IMR-90 (cell line): Measurements from ENCODE around the gene GPATCH2. TPM values are rescaled to one million over a fixed set of nuclear protein-coding genes. Genes with fewer than 3 reads are reported as not detected.

Experiments used
- ATAC-seq: fragments of 200-7000 bp; cut with Tn5 transposase; 2 replicates; pipeline ENCODE4 v1.9.1; 2020; ENCODE audit warnings: low read depth, mild to moderate bottlenecking, moderate library complexity
- BruUV-seq: library from RNA; stranded (reverse); fragments of 400-500 nt; replicated peaks from 2 replicates; lab custom pipeline; 2021; lab: Mats Ljungman, UMichigan
- CTCF ChIA-PET: fragments of 300-600 bp; formaldehyde crosslinking; extraction: SDS; loops from one replicate; lab custom pipeline; 2021; ENCODE audit warnings: antibody characterized with exemption; lab: Yijun Ruan, JAX
- POLR2A ChIA-PET: fragments of 300-600 bp; sonication (Branson Sonifier 250); formaldehyde crosslinking; loops from one replicate; lab custom pipeline; 2022; ENCODE audit warnings: antibody characterized with exemption; ENCODE audit not compliant: unreplicated experiment; lab: Charles Lee
- DNase-seq: peaks from one replicate; pipeline ENCODE4 v3.0.0; 2013
- H2AFZ ChIP-seq: replicated peaks from 2 replicates; pipeline ENCODE3; 2013; ENCODE audit warnings: low read length, mild to moderate bottlenecking; ENCODE audit not compliant: poor library complexity
- H2AK5ac ChIP-seq: 2 replicates; pipeline ENCODE4 v1.6.1; 2013; ENCODE audit warnings: low read depth, low read length, inconsistent platforms
- H2AK9ac ChIP-seq: replicated peaks from 2 replicates; pipeline ENCODE3; 2013; ENCODE audit warnings: mild to moderate bottlenecking, low read depth, low read length, moderate library complexity; ENCODE audit not compliant: poor library complexity
- H2BK120ac ChIP-seq: 2 replicates; pipeline ENCODE4 v1.6.1; 2013; ENCODE audit warnings: low read depth, low read length, inconsistent platforms
- H2BK15ac ChIP-seq: 3 replicates; pipeline ENCODE4 v1.6.1; 2013; ENCODE audit warnings: low read depth, low read length, inconsistent platforms
- H2BK20ac ChIP-seq: 2 replicates; pipeline ENCODE4 v1.6.1; 2013; ENCODE audit warnings: low read depth, mild to moderate bottlenecking, inconsistent platforms, low read length, moderate library complexity
- H2BK5ac ChIP-seq: 2 replicates; pipeline ENCODE4 v1.6.1; 2013; ENCODE audit warnings: mild to moderate bottlenecking, low read depth, low read length, inconsistent platforms; ENCODE audit not compliant: poor library complexity, severe bottlenecking
- H3K14ac ChIP-seq: replicated peaks from 2 replicates; pipeline ENCODE4 v1.6.1; 2013; ENCODE audit warnings: low read depth, low read length, inconsistent platforms
- H3K18ac ChIP-seq: 2 replicates; pipeline ENCODE4 v1.6.1; 2013; ENCODE audit warnings: low read depth, low read length, control low read depth
- H3K23ac ChIP-seq: 2 replicates; pipeline ENCODE4 v1.6.1; 2013; ENCODE audit warnings: low read depth, low read length, inconsistent platforms
- H3K27ac ChIP-seq: 2 replicates; pipeline ENCODE4 v1.5.1; 2013; ENCODE audit warnings: mild to moderate bottlenecking, control low read depth, low read length; ENCODE audit not compliant: insufficient read depth
- H3K27me3 ChIP-seq: 2 replicates; pipeline ENCODE4 v1.6.1; 2013; ENCODE audit warnings: low read length; ENCODE audit not compliant: control insufficient read depth, insufficient read depth
- H3K36me3 ChIP-seq: 2 replicates; pipeline ENCODE4 v1.6.1; 2013; ENCODE audit warnings: low read length, mixed read lengths; ENCODE audit not compliant: control insufficient read depth, insufficient read depth
- H3K4ac ChIP-seq: 2 replicates; pipeline ENCODE4 v1.6.1; 2013; ENCODE audit warnings: low read depth, low read length, inconsistent platforms
- H3K4me1 ChIP-seq: 2 replicates; pipeline ENCODE4 v1.6.1; 2013; ENCODE audit warnings: low read length, mixed read lengths; ENCODE audit not compliant: control insufficient read depth, insufficient read depth
- H3K4me2 ChIP-seq: 2 replicates; pipeline ENCODE4 v1.6.1; 2013; ENCODE audit warnings: low read depth, mild to moderate bottlenecking, control low read depth, low read length, moderate library complexity
- H3K4me3 ChIP-seq: 2 replicates; pipeline ENCODE4 v1.5.1; 2013; ENCODE audit warnings: low read depth, mild to moderate bottlenecking, control low read depth, low read length, moderate library complexity; ENCODE audit not compliant: insufficient read depth
- H3K56ac ChIP-seq: 2 replicates; pipeline ENCODE4 v1.6.1; 2013; ENCODE audit warnings: low read length, inconsistent platforms; ENCODE audit not compliant: insufficient read depth; ENCODE audit errors: extremely low read depth
- H3K79me1 ChIP-seq, 2 experiments: 2 replicates each; pipeline ENCODE4 v1.6.1; 2013; ENCODE audit warnings: low read length in 2 of 2, inconsistent platforms in 1 of 2, low read depth in 1 of 2
- H3K9ac ChIP-seq: 2 replicates; pipeline ENCODE4 v1.6.1; 2013; ENCODE audit warnings: low read depth, low read length, control low read depth
- H3K9me1 ChIP-seq: 2 replicates; pipeline ENCODE4 v1.6.1; 2013; ENCODE audit warnings: low read length, inconsistent platforms; ENCODE audit not compliant: insufficient read depth
- H3K9me3 ChIP-seq: 2 replicates; pipeline ENCODE4 v1.6.1; 2013; ENCODE audit warnings: low read length; ENCODE audit not compliant: control insufficient read depth, insufficient read depth
- H4K20me1 ChIP-seq: 2 replicates; pipeline ENCODE4 v1.6.1; 2013; ENCODE audit warnings: low read length, inconsistent platforms; ENCODE audit not compliant: insufficient read depth
- H4K5ac ChIP-seq: 2 replicates; pipeline ENCODE4 v1.6.1; 2013; ENCODE audit warnings: mild to moderate bottlenecking, low read depth, low read length, control low read depth
- H4K8ac ChIP-seq, 2 experiments: 2 replicates each; pipeline ENCODE4 v1.6.1; 2013; ENCODE audit warnings: low read depth in 2 of 2, low read length in 2 of 2, control low read depth in 1 of 2, inconsistent platforms in 1 of 2
- H4K91ac ChIP-seq: 2 replicates; pipeline ENCODE4 v1.6.1; 2013; ENCODE audit warnings: low read depth, low read length, inconsistent platforms; ENCODE audit not compliant: insufficient read depth
- FOS ChIP-seq: fragments of 150-350 bp; IDR thresholded peaks from 2 replicates; pipeline ENCODE4 v1.6.1; 2016; ENCODE audit warnings: low read depth, low read length
- MAZ ChIP-seq: IDR thresholded peaks from 2 replicates; pipeline ENCODE4 v1.6.1; 2012; ENCODE audit warnings: low read depth, mild to moderate bottlenecking, low read length, improper control_type of control experiment, moderate library complexity, borderline replicate concordance
- MXI1 ChIP-seq: IDR thresholded peaks from 2 replicates; pipeline ENCODE4 v1.6.1; 2012; ENCODE audit warnings: low read depth, mild to moderate bottlenecking, low read length, moderate library complexity, borderline replicate concordance
- NFE2L2 ChIP-seq: fragments of 150-350 bp; IDR thresholded peaks from 2 replicates; pipeline ENCODE4 v1.6.1; 2016; ENCODE audit warnings: low read depth, mild to moderate bottlenecking, low read length
- RFX5 ChIP-seq: IDR thresholded peaks from 2 replicates; pipeline ENCODE4 v1.8.0; 2012; ENCODE audit warnings: low read depth, mild to moderate bottlenecking, low read length, moderate library complexity
- SMC3 ChIP-seq: fragments of 150-350 bp; IDR thresholded peaks from 2 replicates; pipeline ENCODE4 v1.6.1; 2016; ENCODE audit warnings: low read depth, mild to moderate bottlenecking, antibody characterized with exemption, low read length, moderate library complexity
- WGBS, 2 experiments: methylation state at CpG; one replicate each; pipeline versions ENCODE4 v1.1.5 to v1.1.7; 2013; ENCODE audit warnings: missing lambda C conversion rate in 2 of 2; ENCODE audit not compliant: insufficient read length in 1 of 2; ENCODE audit errors: extremely low coverage in 2 of 2; 5-methylcytosine and 5-hydroxymethylcytosine counted together
- dilution Hi-C: fragments of 300-500 bp; cut with HindIII; formaldehyde crosslinking; loops from one replicate; pipeline ENCODE4 v1.14.3; 2018; ENCODE audit warnings: low sequenced_read_pairs; ENCODE audit not compliant: unreplicated experiment
- in situ Hi-C: fragments of 300-500 bp; cut with MboI; formaldehyde crosslinking; loops from 3 replicates; pipeline ENCODE4 v1.14.3; 2019; ENCODE audit warnings: low sequenced_read_pairs, inconsistent platforms, mixed read lengths
- intact Hi-C: fragments of 100-400 bp; cut with micrococcal nuclease; formaldehyde crosslinking; loops from 2 replicates; pipeline ENCODE4 v1.10.0; 2022
- polyA plus RNA-seq, 3 experiments: library from polyadenylated mRNA; depleted of rRNA; stranded (reverse); fragments of >200 nt; gene quantifications; 2 replicates each; pipeline ENCODE4 v1.2.3, GENCODE V29; 2012; ENCODE audit warnings: low replicate concordance in 1 of 3
- total RNA-seq: library from RNA; depleted of rRNA; stranded (reverse); fragments of >200 nt; gene quantifications from 2 replicates; pipeline ENCODE4 v1.2.3, GENCODE V29; 2012
- TF ChIP-seq, protein P1 (sequence below): fragments of 150-350 bp; IDR thresholded peaks from 2 replicates; pipeline ENCODE4 v1.6.1; 2016; ENCODE audit warnings: low read depth, mild to moderate bottlenecking, low read length, moderate library complexity, borderline replicate concordance
- TF ChIP-seq, protein P2 (sequence below): fragments of 150-350 bp; IDR thresholded peaks from 2 replicates; pipeline ENCODE4 v1.6.1; 2017; ENCODE audit warnings: mild to moderate bottlenecking, antibody characterized with exemption, low read length, low read depth

GPATCH2 gene
- total and polyA plus RNA-seq, 2 of the 4 experiments (the other 2 are of a cell fraction): 4.7 to 11.8 TPM

DNA sequence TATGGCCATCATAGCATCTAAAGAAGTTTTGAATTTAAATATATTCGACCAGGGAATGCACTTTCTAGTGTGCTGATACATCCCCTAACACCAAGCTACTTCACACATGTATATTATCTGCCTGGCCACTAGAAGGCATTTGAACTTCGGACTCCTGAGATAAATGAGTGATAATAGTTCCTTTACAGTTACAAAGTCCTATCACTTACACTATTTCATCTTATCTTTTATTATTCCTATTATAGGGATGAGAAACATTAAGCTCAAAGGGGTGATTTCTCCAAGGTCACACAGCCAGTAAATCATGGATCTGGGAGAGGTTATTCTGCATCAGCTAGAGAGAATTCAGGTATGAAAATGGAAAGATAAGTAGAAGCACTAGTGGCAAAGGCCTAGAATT lies 40.3 kb downstream of the GPATCH2 start:
- dilution Hi-C loops: no loop called here
- Histone ChIP-seq H2BK120ac (no peak overlapping the region), H2AK9ac (no peak overlapping the region), H3K9me3 (no peaks in the 10 kb centered on the region), H4K8ac (no peak overlapping the region), H3K79me1 (no peaks in the 10 kb centered on the region), H4K5ac (no peak overlapping the region), H3K18ac (no peak overlapping the region), H4K91ac (no peak overlapping the region), H3K9me1 (no peaks in the 10 kb centered on the region), H2BK15ac (no peak overlapping the region), H3K23ac (no peak overlapping the region), H2BK20ac (no peak overlapping the region), H3K36me3 (peaks cover 1% of the 10 kb centered on the region; the same call in 1 of the 2 replicates), H2AK5ac (no peak overlapping the region), H3K4me3 (no peak overlapping the region), H3K4me1 (0 out of 2 replicates have a peak, but pooled peaks cover 2% of the 10 kb centered on the region), H2BK5ac (no peak overlapping the region), H2AFZ (no peak overlapping the region), H3K4ac (no peak overlapping the region), H3K27me3 (no peaks in the 10 kb centered on the region), H3K56ac (no peak overlapping the region), H3K27ac (no peak overlapping the region), H3K14ac (no peak overlapping the region), H3K4me2 (no peak overlapping the region), H4K20me1 (no peaks in the 10 kb centered on the region), H3K9ac (no peak overlapping the region)
- ChIA-PET CTCF (no interaction called here), POLR2A (no interaction called here)
- DNase-seq: no peak
- intact Hi-C loops: no loop called here
- TF ChIP-seq SMC3 (no peak), NFE2L2 (no peak), MAZ (no peak), FOS (no peak), RFX5 (no peak), MXI1 (no peak)
- TF ChIP-seq, protein P1, sequence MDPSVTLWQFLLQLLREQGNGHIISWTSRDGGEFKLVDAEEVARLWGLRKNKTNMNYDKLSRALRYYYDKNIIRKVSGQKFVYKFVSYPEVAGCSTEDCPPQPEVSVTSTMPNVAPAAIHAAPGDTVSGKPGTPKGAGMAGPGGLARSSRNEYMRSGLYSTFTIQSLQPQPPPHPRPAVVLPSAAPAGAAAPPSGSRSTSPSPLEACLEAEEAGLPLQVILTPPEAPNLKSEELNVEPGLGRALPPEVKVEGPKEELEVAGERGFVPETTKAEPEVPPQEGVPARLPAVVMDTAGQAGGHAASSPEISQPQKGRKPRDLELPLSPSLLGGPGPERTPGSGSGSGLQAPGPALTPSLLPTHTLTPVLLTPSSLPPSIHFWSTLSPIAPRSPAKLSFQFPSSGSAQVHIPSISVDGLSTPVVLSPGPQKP: no peak
- TF ChIP-seq, protein P2, sequence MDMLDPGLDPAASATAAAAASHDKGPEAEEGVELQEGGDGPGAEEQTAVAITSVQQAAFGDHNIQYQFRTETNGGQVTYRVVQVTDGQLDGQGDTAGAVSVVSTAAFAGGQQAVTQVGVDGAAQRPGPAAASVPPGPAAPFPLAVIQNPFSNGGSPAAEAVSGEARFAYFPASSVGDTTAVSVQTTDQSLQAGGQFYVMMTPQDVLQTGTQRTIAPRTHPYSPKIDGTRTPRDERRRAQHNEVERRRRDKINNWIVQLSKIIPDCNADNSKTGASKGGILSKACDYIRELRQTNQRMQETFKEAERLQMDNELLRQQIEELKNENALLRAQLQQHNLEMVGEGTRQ: no peak
- no peak for ATAC-seq
- no CpG with 5 or more reads among the region's 2 CpGs for WGBS, 2 experiments
- no TSS peak for BruUV-seq
- in situ Hi-C loops: no loop called here
